GM18499 (cell line): ENCODE data around the gene IGF1R.
"Not testable (repeated sequence)": the region's sequence is repeated elsewhere in the genome, so short reads cannot be mapped to it uniquely, and the experiment has no call there.

Experiments
- ATAC-seq: cut with Tn5 transposase; IDR thresholded peaks from one replicate; pipeline ENCODE4 v1.9.1; 2021; ENCODE audit warnings: moderate number of reproducible peaks; ENCODE audit not compliant: insufficient read depth, unreplicated experiment

Gene IGF1R

GRCh38 chr15:98998279-98998678 lies 349.9 kb downstream of the IGF1R start:
- no peak for ATAC-seq

- no peak for ATAC-seq
These were observed 350.9 kb downstream of the IGF1R start for GRCh38 chr15:98999233-98999632.

GRCh38 chr15:99002226-99002625 lies 353.9 kb downstream of the IGF1R start:
- no peak for ATAC-seq

GRCh38 chr15:99003317-99003716 lies 355.0 kb downstream of the IGF1R start:
- ATAC-seq, result not testable (repeated sequence)

- ATAC-seq, result not testable (repeated sequence)
These were observed 356.9 kb downstream of the IGF1R start for GRCh38 chr15:99004998-99005974.

- ATAC-seq, result no peak
These were observed 357.8 kb downstream of the IGF1R start for GRCh38 chr15:99006146-99006545.

GRCh38 chr15:99006904-99007495 lies 358.7 kb downstream of the IGF1R start:
- ATAC-seq, result no peak

- no peak for ATAC-seq
These were observed 361.5 kb downstream of the IGF1R start for GRCh38 chr15:99009741-99010330.

- no peak for ATAC-seq
These were observed 362.4 kb downstream of the IGF1R start for GRCh38 chr15:99010768-99011167.
